HG03558 (cell line): ENCODE results near the gene ERP27.

Experiments used
- ATAC-seq: cut with Tn5 transposase; IDR thresholded peaks from one replicate; pipeline ENCODE4 v1.9.1; 2021; ENCODE audit warnings: moderate number of reproducible peaks; ENCODE audit not compliant: unreplicated experiment; ENCODE audit errors: extremely low read depth

Gene ERP27

GRCh38 chr12:14942196-14942931 is 4.0 kb upstream of the ERP27 start:
- ATAC-seq, result no peak

GRCh38 chr12:14941369-14941768 is 3.0 kb upstream of the ERP27 start:
- ATAC-seq, result no peak

DNA sequence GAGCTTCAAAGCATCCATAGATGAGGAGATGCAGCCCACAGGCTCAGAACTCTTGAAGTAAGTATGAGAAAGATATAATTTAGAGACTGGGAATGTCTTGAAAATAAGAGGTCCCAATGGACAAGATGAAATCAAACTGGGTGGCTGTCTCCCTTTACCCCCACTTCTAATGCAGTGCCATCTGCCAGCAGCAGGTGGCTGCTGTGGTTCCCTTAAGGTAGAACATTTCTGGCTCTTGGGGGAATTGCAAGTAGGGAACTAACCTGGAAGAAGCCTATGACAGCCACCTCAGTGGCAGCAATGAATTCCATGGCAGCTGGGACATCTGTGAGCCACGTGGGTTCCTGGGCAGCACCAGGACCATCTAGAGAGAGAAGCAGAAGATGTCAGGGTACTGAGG is 648 bp downstream of the ERP27 start:
- no peak for ATAC-seq

DNA sequence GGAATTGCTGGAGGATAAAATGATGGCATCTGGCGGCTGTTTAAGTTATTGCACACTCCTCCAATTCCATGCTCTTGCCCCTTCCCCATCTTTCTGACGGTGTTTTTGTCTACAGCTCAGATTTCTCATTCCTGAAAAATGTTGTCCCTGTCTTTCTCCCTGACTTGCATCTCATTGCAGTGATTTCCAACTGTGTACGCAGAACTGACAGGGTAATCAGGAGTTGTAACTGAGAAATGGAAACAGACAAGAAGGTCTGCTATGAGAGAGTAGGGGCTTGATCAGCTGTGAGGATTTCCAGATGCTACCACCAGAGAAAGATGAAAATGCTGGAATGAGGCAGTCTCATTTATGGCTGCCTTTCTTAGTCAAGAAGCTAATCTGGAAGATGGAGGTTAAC is 1.3 kb downstream of the ERP27 start:
- ATAC-seq, result no peak

DNA sequence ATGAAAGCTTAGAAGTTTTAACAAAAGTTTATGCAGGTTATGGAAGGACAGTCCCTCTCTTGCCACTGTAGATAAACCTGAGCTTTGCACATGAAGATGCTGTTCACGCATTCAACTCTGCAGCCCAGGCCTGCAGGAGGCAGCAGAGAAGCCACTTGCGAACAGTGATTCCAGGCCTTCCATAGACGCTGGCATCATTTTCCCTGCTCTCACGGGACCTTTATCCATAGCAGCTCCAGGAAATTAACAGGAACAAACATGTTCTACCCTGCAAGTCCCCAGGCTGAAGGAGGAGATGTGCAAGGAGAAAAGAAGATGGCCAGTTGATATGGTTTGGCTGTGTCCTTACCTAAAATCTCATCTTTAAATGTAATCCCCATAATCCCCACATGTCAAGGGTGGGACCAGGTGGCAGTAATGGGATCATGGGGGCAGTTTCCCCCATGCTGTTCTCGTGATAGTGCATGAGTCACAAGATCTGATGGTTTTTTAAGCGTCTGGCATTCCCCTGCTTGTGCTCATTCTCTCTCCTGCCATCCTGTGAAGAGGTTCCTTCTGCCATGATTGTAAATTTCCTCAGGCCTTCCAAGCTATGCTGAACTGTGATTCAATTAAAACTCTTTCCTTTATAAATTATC is 2.0 kb downstream of the ERP27 start:
- no peak for ATAC-seq

DNA sequence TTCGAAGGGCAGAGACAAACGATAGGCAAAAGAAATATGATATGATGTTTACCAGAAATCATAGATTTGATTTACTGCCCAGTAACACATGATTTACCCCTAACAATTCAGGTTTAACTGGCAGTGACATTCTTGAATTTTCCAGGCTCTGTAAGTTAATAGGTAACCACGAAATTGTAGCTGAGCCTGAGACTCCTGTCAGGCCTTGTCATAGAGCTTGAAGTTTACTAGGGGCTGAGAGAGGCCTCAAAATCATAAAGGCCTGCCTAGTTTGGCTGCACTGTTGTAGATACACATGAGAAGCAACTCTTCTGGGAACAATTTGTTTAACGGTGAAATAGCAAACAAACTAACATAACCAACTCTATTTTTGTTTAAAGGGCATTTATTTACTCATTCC is 3.3 kb downstream of the ERP27 start:
- ATAC-seq, result no peak

DNA sequence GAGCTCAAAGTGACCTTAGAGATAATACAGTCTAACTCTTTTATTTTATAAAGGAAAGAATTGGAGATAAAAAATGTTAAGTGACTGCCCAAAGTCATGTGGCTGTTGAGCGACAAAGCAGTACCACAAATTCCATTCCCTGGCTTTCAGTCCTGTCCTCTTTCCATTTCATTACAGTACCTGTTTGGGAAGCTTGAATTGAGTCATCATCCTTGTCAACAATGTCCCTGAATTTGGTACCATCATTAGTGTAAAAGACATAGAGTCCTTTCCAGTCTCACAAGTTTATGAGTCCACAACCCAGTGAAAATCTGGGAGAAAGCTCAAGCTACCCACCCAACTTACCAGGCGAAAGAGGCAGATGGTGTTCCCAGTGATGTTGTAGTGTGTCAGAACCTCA is 3.8 kb downstream of the ERP27 start:
- ATAC-seq, result no peak

DNA sequence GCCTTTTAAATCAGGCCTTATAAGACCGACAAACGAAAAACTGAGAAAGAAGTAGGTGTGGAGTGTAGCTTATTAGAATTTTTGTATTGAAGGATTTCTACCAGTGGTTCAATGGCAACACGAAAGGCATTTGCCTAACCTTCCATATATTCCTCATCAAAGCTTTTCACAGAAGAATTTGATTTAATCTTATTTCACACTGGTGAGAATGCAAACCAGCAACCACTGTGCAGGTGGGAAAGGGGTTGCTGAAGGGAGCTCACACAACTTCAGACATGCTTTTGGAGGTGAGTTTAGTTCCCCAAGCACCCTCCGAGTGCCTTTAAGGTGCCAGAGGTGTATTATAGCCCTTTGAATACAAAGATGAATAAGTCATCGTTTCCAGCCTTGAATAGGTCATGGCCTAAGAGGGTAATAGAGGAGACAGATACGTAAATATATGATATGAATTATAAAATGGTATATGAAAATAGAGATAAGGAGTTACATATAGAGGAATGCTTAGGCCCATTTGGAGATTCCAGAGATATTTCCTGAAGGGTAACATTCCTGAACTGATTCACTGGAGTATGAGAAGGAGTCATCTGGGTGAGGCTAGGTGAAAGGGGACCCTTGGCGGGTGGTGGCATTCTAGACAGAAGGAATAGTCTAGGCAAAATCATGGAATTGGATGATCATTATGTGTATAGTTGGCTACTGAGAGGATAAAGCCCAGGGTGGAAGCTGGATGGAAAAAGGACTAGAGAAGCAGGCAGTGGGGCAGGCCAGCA is 6.4 kb downstream of the ERP27 start:
- ATAC-seq, result no peak

DNA sequence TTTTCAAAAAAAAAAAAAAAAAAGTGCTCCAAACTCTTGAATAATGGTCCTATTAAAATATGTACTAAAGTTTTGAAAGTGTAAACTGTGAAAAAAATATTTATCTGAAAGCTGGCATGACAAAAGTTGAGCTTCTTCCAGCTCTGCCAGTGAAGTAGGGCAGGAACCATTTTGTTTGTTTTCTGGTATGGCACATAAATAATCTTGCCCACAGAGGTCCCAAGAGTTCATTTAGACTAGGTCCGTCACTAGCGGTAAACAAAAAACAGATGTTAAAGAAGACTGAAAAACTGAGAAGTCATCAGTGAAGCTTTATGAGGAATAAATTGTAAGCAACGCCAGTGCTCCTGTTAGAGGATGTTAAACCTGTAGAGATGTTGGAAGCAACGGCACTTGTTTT is 7.0 kb downstream of the ERP27 start:
- no peak for ATAC-seq

- ATAC-seq, result no peak
Measured at GRCh38 chr12:14930299-14930698, 8.0 kb downstream of the ERP27 start.

DNA sequence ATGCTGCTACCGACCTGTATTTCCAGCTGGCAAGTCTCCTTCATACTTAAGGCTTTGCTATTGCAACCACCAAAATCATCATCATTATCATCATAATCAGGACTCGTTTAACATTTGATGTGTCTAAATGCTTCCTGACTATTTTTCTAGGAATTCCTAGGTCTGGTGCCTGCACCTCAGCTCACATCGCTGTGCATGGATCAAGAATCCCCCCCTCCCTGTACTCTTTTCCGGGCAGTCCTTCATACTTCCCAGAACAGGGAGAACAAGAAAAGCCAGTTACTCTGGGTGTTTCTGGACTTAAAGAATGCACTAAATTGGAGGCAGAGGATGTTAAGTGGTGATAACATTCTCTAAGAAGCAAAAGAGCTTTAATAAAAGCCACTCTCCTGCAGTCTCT is 9.4 kb downstream of the ERP27 start:
- ATAC-seq, result no peak

DNA sequence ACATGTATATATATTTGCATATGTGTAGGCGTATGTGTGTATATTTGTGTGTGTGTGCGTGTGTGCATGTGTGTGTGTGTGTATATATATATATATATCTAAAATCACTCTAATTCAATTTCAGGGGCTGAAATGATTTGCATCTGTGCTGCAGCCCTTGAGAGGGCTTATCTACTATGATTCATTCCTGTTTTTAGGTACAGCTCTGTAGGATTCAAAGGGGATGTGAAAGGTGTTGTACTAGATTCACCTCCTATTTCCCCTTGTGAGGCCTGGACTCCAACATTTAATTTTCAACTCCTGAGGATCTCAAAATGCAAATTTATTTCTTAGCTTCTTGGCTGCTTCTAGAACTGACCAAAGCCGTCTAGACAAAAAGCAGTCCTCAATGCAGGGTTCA is 11.1 kb downstream of the ERP27 start:
- ATAC-seq, result no peak

- no peak for ATAC-seq
Measured at GRCh38 chr12:14924541-14924940, 13.8 kb downstream of the ERP27 start.

DNA sequence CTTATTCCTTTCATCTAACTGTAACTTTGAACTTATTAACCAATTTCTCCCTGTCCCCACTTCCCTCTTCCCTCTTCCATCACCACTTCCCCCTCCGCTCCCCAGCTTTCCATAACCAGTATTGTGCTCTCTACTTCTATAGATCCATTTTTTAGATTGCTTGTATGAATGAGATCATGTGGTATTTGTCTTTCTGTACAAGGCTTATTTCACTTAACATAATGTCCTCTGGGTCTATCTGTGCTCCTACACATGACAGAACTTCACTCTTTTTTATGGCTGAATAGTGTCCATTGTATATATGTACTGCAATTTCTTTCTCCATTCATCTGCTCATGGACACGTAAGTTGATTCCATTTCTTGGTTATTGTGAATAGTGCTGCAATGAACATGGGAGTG is 14.4 kb downstream of the ERP27 start:
- no peak for ATAC-seq

- no peak for ATAC-seq
Measured at GRCh38 chr12:14921218-14921617, 17.1 kb downstream of the ERP27 start.

GRCh38 chr12:14920475-14921126 is 17.7 kb downstream of the ERP27 start:
- ATAC-seq, result peak; percentile 58

GRCh38 chr12:14919455-14919854 is 18.9 kb downstream of the ERP27 start:
- no peak for ATAC-seq

- ATAC-seq, result no peak
Measured at GRCh38 chr12:14915736-14916135, 22.6 kb downstream of the ERP27 start.

GRCh38 chr12:14913381-14913781 is 25.0 kb downstream of the ERP27 start:
- ATAC-seq, result no peak

DNA sequence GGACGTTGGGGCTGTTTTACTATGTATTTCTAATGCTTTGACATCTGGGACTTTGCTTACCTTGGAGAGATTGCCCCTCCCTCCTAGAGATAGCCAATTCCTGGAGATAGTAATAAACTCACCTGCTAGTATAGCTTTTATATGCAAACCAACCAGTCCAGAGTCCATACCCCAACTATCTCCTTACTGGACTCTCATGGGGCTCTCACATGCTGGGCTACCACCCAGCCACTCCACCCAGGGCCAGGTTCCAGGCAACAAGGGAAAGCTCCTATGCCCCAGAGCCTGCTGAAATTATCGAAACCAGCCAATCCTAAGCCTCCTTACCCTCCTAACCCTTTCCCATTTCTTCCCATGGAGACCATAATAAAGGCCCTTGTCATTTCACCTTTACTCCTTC is 27.2 kb downstream of the ERP27 start:
- ATAC-seq, result no peak
